Thoracic aorta endothelial cell (primary cell): ENCODE results near the gene MBD3L2B. TPM values are rescaled to one million over a fixed set of nuclear protein-coding genes. Genes with fewer than 3 reads are reported as not detected.

Source experiments
- total RNA-seq: library from RNA; depleted of rRNA; stranded (reverse); fragments of >200 nt; gene quantifications from 2 replicates; pipeline ENCODE4 v1.2.3, GENCODE V29; 2012

The MBD3L2B gene
- not detected in 2 replicates for total RNA-seq

GRCh38 chr19:7021331-7021730 is at the start of gene MBD3L2B:
Gene MBD3L2B (minus strand): TSS chr19:7021431. CDS start chr19:7021397, 34 bp downstream.

GRCh38 chr19:7069042-7069903 is 48.0 kb upstream of the MBD3L2B start, which contains the start of gene ZNF557:
Gene ZNF557 (plus strand): TSS chr19:7069703. CDS start chr19:7075075, 5,372 bp downstream.

GRCh38 chr19:7058576-7058975 is 37.3 kb upstream of the MBD3L2B start, which contains the start of gene MBD3L3:
Gene MBD3L3 (minus strand): TSS chr19:7058676. CDS start chr19:7058605, 71 bp downstream.

GRCh38 chr19:7049021-7049420 is 27.8 kb upstream of the MBD3L2B start, which contains the start of gene MBD3L2:
Gene MBD3L2 (plus strand): TSS chr19:7049321. CDS start chr19:7049374, 53 bp downstream.

GRCh38 chr19:7040079-7040478 is 18.8 kb upstream of the MBD3L2B start, which contains the start of gene MBD3L4:
Gene MBD3L4 (minus strand): TSS chr19:7040179. CDS start chr19:7040144, 35 bp downstream.

GRCh38 chr19:7030278-7030677 is 9.0 kb upstream of the MBD3L2B start, which contains the start of gene MBD3L5:
Gene MBD3L5 (plus strand): TSS chr19:7030578. CDS start chr19:7030612, 34 bp downstream.

Other genes starting within 250 kb of the MBD3L2B start
- not detected in 2 replicates for gene VAV1, start 248.7 kb downstream of the MBD3L2B start, total RNA-seq
- not detected in 2 replicates for gene ADGRE1, start 133.9 kb downstream of the MBD3L2B start, total RNA-seq
- gene MBD3L5, start 9.1 kb upstream of the MBD3L2B start, total RNA-seq, result not detected in 2 replicates
- not detected in 2 replicates for gene MBD3L4, start 18.7 kb upstream of the MBD3L2B start, total RNA-seq
- not detected in 2 replicates for gene MBD3L2, start 27.9 kb upstream of the MBD3L2B start, total RNA-seq
- gene MBD3L3, start 37.2 kb upstream of the MBD3L2B start, total RNA-seq, result not detected in 2 replicates
- 9.4 and 10.9 TPM in 2 replicates for gene ZNF557, start 48.3 kb upstream of the MBD3L2B start, total RNA-seq